ENCODE measurements around the gene DHX15.

DHX15 gene

GRCh38 chr4:24582235-24582832 is 2.0 kb downstream of the DHX15 start:
- no peak for DNase-seq

DNA sequence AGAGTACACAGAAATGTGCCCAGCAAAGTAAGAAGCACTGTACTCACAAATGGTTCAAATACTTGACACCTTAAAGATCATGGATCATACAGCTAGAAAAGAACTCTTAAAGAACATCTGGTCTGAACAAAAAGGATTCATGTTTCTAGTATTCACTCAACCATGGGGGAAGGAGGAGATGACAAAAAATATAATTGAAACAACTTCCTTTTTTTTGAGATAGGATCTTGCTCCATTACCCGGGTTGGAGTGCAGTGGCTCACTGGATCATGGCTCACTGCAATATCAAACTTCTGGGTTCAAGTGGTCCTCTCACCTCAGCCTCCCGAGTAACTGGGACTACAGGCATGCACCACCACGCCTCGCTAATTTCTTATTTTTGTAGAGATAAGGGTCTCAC is 6.0 kb downstream of the DHX15 start:
- no peak for DNase-seq

DNA sequence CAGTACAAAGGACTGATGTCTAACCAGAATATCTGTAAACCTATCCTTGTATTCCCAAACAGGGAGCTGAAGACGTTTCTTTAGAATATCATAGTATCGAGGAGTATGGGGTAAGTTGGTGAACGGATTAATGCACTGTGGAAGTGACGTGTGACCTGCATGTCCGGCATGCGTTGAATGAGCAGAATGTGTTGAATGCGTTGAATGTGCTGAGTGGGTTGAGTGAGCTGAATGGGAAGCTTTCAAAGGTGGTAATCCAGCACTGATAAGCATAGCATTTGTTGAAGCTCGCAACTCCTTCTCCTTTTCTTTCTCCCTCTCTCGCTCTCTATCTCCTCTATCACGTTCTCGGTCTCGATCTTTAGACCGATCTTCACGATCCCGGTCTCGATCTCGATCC is 8.1 kb downstream of the DHX15 start:
- no peak for DNase-seq

DNA sequence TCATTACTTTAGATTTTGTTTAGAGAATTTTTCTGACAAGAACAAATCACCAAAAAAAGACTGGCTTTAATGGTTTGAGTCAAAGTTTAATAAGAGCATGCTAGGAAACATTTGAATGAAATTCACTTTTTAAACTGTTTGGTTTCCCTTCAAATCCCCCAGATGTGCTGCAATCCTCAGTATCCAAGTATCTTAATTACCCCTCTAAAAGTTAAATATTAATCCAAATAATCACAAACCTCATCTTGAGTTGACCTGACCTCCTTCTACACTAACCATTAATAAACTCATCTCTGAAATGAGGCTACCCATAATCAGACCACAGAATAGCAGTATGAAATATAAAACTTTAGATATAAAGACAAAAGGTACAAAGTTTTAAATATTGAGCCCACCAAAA is 10.1 kb downstream of the DHX15 start:
- DNase-seq = no peak

GRCh38 chr4:24573582-24573981 is 10.8 kb downstream of the DHX15 start:
- no peak for DNase-seq

GRCh38 chr4:24570574-24571236 is 13.6 kb downstream of the DHX15 start:
- DNase-seq = no peak

GRCh38 chr4:24570172-24570571 is 14.2 kb downstream of the DHX15 start:
- no peak for DNase-seq

GRCh38 chr4:24569662-24570061 is 14.7 kb downstream of the DHX15 start:
- no peak for DNase-seq

- no peak for DNase-seq
Observed at GRCh38 chr4:24568425-24568824, 15.9 kb downstream of the DHX15 start.

DNA sequence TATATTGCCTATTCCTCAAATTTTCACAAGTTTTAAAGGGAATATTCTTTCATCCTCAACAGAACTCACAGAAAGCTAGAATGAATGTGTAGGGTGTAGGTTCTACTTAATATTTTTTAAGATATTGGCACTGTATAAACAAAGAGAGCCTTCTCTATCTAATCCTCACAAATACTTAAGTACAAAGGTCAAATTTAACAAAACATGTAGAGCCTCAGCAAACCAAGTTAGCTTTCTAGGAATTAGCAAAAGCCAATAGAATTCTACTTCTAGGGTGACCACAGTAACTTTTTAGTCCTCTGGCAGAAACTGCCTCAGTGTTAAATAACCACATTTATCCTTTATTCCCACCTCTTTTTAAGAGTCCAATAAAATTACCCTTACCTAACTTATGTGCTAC is 19.3 kb downstream of the DHX15 start:
- DNase-seq = no peak

DNA sequence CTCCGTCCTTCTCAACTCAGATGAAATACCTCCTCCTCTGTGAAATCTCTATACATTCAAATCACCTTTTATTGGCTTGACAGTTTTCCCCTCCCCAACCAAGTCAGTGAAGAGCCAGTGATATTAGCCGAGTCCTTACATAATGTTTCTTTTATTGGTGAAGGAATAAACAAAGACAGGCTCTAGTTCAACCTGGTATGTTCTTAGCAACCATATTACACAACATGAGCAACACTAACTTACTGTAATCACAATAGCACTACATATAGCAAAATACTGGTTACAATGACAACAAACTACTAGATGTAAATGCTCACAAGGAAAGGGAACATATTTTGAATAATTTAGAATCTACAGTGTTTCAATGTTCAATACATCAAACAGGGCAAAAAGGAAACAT is 19.9 kb downstream of the DHX15 start:
- DNase-seq = no peak

DNA sequence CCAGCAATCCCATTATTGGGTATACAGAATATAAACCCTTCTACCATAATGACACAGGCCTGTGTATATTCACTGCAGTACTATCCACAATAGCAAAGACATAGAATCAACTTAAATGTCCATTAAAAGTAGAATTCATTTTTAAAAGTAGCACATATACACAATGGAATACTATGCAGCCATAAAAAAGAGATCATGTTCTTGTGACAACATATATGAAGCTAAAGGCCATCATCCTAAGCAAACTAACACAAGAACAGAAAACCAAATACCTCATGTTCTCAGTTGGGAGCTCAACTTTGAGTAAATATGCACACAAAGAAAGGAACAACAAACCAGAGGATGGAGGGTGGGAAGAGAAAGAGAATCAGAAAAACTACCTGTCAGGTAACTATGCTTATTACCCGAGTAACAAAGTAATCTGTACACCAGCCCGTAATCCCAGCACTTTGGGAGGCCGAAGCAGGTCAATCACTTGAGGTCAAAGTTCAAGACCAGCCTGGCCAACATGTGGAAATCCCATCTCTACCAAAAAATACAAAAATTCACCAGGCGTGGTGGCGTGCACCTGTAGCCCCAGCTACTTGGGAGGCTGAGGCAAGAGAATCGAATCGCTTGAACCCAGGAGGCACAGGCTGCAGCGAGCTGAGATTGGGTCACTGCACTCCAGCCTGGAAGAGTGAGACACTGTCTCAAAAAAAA is 22.8 kb downstream of the DHX15 start:
- no peak for DNase-seq

GRCh38 chr4:24560868-24561368 is 23.4 kb downstream of the DHX15 start:
- no peak for DNase-seq

- no peak for DNase-seq
Observed at GRCh38 chr4:24559889-24560288, 24.5 kb downstream of the DHX15 start.

DNA sequence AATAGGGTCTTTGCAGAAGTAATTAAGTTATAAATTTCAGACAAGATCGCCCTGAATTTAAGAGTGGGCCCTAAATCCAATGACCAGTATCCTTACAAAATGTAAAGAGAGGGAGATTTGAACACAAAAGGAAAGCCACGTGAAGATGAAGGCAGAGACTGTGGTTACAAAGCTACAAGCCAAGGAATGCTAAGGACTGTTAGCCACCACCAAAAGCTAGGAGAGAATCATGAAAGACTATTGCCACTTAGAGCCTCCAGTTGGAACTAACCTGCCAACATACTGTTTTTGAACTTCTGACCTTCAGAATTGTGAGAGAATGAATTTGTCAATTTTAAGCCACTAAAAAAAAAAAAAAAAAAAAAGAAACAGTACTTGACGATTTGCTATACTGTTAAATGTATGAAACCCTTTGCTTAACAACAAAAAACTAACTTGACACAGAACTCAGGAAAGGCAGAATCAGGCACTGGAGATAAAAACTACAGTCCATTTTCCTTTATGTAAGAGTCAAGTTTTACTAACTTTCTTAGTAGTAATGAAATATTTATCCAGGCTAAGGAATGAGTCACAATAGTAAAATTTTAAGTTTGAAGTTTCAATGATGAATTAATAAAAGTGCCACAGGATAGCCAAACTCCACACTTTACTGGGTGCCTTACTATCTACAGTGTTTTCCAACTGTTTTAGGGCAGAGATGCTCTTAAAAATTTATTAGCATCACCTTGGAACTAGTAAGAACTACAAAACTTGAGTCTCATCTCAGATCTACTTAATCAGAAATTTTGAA is 25.1 kb downstream of the DHX15 start:
- DNase-seq = no peak

DNA sequence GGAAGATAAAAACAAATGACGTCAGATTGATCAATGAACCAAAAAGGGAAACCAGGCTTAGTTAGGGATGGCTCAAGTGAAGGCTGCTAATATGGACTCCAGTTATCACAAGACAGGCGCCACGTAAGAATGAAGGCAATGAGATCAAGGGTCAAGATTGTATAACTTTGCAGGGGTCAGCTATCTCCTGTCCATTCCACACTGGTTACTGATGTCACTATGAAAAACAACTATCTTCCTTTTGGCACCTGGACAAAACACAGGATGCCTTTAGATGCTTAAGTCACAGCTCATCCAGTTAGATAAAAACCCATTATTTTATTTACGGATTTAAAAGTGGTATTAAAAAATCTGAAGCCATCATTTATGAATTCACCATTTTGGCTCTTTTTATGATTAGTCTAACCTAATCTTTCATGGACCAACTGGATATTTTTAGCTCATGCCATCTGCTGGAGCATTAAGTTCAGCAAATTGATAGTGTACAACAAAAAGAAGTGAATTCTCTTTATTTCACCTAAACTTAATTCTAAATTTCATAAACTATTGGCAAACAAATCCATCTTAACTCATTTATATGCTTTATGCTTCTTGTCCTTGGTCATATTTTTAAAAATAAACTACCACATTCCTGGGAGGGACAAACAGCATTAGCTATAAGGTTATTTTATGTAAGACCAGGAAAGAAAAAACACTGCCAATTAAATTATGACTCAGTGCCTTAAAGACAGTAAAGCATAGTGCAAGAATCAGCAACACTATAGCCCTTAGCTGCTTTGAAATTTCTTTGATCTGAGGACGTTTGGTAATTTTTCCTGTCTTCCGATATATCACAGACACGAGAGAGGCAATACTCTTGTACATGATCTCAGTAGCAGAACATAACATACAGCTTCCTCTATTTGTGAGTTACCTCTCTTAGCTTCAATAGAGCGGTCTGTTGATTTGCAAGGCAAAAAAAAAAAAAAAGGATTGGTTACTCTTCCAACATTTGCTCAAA is 27.0 kb downstream of the DHX15 start:
- DNase-seq = no peak

GRCh38 chr4:24551492-24552289 is 32.7 kb downstream of the DHX15 start:
- no peak for DNase-seq

- no peak for DNase-seq
Observed at GRCh38 chr4:24550441-24551175, 33.7 kb downstream of the DHX15 start.

GRCh38 chr4:24547979-24548378 is 36.4 kb downstream of the DHX15 start:
- DNase-seq = no peak

- DNase-seq = no peak
Observed at GRCh38 chr4:24544208-24544988, 40.0 kb downstream of the DHX15 start.

Data from activated gamma-delta T cell (primary cell).